Measurements from ENCODE around the gene HRAS.

DNA sequence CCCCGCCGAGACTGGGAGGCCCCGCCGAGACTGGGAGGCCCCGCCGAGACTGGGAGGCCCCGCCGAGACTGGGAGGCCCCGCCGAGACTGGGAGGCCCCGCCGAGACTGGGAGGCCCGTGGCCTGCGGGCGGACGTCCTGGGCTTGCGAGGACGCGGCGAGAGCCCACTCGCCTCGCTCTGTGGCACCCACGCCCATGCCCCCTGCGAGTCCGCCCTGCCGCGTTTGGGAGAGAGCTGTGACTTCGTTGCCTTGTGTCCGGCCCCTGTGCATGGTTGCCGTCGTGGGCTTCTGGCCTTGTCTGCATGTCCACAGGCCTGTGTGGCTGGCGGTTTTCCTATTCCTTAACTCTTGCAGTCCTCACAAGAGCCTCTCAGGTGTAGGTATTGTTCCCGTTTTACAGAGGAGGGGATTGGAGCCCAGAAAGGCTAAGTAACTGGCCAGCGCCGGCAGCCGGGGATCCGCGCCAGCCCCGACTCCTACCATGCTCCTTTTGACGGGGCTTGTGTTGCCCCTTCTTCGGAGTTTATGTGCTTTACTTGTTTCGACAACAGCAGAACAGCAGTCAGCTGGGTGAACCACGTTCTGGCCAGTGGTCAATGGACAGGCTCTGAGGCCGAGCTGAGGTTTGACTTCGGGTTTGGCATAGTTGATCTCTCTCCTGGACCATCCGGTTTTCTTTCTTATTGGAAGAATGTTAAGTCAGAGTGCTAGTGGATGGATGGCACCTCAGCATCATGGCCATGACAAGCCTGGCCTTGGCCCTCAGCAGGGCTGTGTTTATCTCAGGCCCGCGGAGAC, 41.6 kb upstream of the HRAS start:
- TF ChIP-seq, protein P1, sequence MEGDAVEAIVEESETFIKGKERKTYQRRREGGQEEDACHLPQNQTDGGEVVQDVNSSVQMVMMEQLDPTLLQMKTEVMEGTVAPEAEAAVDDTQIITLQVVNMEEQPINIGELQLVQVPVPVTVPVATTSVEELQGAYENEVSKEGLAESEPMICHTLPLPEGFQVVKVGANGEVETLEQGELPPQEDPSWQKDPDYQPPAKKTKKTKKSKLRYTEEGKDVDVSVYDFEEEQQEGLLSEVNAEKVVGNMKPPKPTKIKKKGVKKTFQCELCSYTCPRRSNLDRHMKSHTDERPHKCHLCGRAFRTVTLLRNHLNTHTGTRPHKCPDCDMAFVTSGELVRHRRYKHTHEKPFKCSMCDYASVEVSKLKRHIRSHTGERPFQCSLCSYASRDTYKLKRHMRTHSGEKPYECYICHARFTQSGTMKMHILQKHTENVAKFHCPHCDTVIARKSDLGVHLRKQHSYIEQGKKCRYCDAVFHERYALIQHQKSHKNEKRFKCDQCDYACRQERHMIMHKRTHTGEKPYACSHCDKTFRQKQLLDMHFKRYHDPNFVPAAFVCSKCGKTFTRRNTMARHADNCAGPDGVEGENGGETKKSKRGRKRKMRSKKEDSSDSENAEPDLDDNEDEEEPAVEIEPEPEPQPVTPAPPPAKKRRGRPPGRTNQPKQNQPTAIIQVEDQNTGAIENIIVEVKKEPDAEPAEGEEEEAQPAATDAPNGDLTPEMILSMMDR (IDR thresholded peaks at IDR 0.05; ENCODE audit: low read depth, low read length, missing input control): no peak
- no peak for TF ChIP-seq HNF4G (IDR thresholded peaks at IDR 0.05)
- TF ChIP-seq, protein P2, sequence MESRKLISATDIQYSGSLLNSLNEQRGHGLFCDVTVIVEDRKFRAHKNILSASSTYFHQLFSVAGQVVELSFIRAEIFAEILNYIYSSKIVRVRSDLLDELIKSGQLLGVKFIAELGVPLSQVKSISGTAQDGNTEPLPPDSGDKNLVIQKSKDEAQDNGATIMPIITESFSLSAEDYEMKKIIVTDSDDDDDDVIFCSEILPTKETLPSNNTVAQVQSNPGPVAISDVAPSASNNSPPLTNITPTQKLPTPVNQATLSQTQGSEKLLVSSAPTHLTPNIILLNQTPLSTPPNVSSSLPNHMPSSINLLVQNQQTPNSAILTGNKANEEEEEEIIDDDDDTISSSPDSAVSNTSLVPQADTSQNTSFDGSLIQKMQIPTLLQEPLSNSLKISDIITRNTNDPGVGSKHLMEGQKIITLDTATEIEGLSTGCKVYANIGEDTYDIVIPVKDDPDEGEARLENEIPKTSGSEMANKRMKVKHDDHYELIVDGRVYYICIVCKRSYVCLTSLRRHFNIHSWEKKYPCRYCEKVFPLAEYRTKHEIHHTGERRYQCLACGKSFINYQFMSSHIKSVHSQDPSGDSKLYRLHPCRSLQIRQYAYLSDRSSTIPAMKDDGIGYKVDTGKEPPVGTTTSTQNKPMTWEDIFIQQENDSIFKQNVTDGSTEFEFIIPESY (IDR thresholded peaks at IDR 0.05): no peak
- no peak for TF ChIP-seq FOXA1 (IDR thresholded peaks at IDR 0.05)
- no peak for TF ChIP-seq RAD21 (IDR thresholded peaks at IDR 0.05)
- TF ChIP-seq, protein P3, sequence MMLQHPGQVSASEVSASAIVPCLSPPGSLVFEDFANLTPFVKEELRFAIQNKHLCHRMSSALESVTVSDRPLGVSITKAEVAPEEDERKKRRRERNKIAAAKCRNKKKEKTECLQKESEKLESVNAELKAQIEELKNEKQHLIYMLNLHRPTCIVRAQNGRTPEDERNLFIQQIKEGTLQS (IDR thresholded peaks at IDR 0.05): no peak
- TF ChIP-seq SP1 (IDR thresholded peaks at IDR 0.05): no peak
- TF ChIP-seq GABPA (IDR thresholded peaks at IDR 0.05 in 1 of 2, conservative IDR thresholded peaks at IDR 0.05 in 1 of 2): no peak
- TF ChIP-seq, protein P4, sequence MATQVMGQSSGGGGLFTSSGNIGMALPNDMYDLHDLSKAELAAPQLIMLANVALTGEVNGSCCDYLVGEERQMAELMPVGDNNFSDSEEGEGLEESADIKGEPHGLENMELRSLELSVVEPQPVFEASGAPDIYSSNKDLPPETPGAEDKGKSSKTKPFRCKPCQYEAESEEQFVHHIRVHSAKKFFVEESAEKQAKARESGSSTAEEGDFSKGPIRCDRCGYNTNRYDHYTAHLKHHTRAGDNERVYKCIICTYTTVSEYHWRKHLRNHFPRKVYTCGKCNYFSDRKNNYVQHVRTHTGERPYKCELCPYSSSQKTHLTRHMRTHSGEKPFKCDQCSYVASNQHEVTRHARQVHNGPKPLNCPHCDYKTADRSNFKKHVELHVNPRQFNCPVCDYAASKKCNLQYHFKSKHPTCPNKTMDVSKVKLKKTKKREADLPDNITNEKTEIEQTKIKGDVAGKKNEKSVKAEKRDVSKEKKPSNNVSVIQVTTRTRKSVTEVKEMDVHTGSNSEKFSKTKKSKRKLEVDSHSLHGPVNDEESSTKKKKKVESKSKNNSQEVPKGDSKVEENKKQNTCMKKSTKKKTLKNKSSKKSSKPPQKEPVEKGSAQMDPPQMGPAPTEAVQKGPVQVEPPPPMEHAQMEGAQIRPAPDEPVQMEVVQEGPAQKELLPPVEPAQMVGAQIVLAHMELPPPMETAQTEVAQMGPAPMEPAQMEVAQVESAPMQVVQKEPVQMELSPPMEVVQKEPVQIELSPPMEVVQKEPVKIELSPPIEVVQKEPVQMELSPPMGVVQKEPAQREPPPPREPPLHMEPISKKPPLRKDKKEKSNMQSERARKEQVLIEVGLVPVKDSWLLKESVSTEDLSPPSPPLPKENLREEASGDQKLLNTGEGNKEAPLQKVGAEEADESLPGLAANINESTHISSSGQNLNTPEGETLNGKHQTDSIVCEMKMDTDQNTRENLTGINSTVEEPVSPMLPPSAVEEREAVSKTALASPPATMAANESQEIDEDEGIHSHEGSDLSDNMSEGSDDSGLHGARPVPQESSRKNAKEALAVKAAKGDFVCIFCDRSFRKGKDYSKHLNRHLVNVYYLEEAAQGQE (IDR thresholded peaks at IDR 0.05): no peak
- TF ChIP-seq YY1 (IDR thresholded peaks at IDR 0.05): no peak

Measured in liver (tissue), 3 donors.